COLO668 (cell line): ENCODE data around the gene ENAH.

ENCODE experiments used
- DNase-seq: peaks from one replicate; lab custom pipeline; 2025; ENCODE audit not compliant: unreplicated experiment; lab: John Stamatoyannopoulos, UW

The ENAH gene

DNA sequence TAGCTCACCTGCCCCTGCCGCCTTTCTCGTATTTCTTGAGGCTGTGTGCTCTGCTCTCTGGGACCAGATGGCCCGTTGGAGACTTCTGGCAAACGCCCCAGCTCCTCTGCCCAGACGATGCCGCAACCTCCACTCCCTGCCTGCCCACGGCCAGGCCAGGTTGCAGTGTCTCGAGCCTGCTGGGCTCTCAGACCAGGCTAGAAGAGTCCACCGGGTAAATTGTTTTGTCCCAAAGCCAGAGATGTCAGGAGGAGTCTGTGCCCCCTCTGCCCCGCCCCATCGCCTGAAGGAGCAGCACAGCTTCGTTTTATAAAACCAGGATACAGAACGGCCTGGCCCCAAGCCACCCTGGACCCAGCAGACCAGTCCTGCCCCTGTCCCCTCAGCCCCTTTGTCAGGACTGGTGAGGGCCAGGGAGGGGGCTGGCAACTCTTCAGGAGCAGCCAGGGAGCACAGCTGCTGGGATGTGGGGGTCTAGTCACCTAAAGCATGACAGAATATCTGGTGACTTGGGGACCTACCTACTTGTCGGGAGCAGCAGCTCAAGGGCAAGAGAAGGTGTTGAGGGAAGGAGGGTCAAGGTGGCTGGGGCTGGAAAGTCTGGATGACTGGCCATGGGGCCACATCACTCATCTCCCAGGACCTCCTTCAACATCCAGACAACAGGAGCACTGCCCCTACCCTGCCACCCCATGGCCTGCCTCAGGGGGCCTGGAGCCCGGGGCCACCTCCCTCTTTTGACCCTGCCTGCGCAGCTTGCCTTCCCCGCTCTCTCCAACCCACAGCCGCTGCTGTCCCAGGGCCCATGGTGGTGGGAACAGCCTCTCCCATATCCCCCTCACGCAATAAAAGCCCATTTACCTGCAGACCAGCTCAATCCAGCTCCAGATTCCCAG lies 191.1 kb downstream of the ENAH start:
- DNase-seq = peak; percentile 47

DNA sequence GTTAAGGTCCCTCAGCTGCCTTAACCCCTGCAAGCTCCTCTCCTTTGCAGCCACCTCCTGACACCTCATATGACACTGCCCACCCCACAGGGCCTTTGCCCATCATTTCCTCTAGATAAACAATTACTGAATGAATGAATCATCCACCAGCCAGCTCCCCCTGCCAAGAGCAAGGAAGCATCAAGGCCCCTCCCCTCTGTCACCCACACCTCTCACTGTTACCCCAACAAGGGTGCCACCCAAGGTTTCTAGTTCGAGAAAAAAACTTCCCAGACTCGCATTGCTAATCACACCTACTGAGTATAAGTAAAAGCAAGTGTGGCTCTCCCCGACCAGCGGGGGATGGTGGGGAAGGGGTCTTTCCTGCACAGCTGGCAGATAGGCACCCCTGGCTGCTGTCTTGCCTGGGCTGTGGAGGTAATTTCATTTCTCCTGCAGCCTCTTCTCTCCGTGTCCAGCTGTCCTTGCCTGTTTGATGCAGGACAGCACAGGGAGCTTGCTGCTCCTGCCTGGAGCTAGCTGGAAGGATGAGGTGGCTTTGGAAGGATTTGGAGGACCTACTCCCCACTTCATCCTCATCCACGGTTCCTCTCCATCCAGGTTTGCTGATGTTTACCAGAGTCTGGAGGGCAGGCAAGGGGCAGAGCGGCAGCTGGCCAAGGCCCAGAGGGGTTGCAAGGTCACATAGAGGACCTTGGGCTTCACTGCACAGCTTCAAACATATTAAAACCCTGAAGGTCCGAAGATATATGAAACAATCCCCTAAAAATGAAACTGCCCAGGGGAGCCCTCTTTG lies 192.0 kb downstream of the ENAH start:
- peak; percentile 34 for DNase-seq

DNA sequence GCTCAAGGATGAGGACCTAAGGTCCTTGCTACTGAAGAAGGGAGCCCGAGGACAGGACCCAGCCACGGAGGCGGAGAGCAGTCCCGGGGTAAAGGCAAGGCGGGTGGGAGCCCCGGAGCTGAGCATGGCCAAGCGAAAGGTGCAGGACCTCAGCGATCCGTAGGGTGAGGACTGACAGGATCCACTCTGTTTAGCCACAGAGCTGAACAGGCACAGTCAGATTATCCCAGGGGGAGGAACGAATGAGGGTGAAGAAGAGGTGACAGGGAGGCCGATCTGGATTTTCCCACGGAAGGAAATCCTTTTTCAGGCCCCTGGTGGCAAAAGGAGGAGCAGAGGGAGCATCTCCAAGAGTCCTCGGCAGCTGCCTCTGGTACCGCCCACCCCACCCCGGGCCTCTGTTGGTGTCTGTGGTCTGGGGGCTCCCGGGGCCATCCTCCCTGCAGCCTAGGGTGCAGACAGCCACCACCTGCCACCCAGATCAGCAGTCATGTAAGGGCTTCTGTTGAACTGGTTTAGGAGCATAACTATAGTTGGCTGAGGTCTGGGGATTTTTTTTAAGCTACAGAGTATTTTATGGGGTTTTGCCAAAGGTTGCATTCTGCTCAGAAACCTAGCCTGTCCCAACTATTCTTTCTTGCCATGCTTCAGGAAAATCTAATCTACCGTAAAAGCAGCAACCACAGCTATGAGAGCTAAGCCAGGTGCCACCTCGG lies 192.7 kb downstream of the ENAH start:
- DNase-seq = no peak

DNA sequence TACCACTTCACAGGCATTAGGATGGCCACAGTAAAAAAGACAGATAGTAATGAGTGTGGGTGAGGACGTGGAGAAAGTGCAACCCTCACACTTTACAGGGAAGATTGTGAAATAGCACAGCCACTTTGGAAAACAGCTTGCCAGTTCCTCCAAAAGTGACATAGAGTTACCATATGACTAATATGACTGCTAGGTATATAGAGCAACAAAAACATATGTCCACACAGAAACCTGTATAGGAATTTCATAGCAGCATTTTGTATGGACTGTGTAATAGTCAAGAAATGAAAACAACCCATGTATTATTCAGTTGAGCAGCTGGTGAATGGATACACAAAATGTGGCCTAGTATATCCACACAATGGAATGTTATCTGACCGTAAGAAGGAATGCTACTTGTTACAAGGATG lies 194.7 kb downstream of the ENAH start:
- DNase-seq = no peak

DNA sequence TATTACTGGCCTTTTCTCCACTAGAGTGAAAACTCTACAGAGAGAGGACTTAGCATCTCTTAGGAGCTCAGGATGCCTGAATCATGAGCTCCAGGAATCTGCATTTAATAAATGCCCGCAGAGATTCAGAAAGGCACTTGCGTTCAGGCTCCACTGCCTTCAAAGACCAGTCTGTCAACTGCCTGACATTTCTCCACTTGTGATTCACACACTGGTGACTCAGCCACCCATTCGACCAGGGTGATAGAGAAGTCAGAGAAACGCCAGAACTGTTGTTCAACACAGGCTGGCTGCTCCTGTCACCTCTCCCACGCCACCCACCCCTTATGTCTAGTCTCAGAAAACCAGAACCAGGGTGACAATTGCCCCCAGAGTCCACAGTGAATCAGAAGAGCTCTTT lies 198.2 kb downstream of the ENAH start:
- DNase-seq = peak; percentile 59

DNA sequence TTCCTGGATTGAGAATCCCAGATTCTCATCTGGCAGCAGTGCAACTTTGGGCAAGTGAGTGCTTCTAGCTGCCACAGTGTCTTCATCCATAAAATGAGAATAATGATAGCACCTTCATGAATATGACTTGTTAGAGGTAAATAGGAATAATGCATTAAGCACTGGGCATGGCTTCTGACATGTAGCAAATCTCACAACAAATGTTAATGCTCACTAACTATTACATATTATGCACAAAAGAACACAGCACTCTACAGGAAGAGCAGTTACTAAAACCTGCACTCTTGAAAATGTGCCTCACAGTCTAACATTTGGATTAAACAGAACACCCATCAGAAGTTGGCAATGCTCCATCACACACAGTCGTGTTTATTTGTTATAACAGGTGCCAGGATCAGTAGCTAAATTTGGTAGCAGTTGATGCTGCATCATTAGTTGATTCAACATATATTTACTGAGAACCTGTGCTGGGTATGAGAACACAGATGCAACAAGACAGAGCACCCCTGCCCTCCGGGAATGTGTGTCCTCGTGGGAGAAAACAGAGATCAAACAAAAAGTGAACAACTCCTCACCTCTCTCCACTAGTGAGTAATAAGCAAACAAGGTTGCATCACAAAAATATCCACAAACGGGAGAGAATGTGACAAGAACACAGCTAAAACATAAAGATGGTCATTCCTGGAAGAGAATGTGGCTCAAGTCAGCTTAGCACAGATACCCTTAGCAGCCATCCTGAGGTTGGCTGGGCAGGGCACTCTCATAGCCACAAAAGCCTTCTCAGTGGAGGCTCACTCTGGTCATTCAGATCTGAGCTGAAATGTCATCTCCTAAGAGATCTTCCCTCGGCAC lies 198.9 kb downstream of the ENAH start:
- peak; percentile 66 for DNase-seq

DNA sequence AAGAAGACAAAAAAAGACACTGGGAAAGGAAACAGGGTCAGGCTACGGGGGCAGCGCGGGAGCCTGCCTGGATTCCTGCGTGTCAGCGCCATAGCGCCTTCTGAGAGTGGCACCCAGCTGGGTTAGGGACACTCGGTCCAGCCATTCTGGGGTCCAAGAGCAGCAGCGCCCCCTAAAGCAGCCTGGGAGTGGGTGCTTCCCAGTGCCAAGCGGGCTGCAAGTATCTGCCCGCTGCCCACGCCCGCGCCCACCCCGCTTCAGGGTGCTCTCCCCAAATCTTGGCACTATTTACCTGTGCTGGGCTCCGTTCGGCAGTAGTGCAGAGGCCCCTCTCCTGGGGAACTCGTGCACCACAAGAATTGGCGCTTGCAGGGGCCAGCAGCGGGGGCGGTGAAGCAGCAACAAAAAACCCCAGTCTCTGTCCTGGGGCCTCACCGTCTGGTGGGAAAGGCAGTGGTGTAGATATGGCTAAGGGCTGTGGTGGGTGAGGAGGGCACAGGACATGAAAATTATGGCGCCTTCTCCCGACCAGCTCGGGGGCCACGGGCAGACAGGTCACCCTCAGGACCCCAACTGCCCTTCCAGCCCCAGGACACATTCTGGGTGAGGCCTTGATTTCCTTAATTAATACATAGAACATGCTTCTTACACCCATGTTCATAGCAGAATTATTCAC lies 200.9 kb downstream of the ENAH start:
- no peak for DNase-seq

DNA sequence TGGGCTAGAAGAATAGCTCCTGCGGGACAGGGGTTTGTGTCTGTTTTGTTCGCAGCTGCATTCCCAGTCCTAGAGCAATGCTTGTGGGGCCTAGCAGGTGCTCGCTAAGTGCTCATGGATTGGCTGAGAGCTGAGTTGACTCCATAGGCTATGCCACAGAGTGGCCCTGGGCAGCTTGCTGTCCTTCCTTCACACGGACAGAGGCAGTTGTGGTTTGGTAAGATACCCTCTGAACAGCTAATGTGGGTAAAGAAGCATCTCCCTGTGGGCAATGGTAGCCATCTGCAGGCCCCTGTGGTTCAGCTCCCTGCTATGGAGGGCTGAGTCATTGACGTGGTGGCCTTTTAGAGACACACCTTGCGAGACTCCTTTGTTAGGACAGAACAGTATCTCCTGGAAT lies 201.6 kb downstream of the ENAH start:
- DNase-seq = no peak

DNA sequence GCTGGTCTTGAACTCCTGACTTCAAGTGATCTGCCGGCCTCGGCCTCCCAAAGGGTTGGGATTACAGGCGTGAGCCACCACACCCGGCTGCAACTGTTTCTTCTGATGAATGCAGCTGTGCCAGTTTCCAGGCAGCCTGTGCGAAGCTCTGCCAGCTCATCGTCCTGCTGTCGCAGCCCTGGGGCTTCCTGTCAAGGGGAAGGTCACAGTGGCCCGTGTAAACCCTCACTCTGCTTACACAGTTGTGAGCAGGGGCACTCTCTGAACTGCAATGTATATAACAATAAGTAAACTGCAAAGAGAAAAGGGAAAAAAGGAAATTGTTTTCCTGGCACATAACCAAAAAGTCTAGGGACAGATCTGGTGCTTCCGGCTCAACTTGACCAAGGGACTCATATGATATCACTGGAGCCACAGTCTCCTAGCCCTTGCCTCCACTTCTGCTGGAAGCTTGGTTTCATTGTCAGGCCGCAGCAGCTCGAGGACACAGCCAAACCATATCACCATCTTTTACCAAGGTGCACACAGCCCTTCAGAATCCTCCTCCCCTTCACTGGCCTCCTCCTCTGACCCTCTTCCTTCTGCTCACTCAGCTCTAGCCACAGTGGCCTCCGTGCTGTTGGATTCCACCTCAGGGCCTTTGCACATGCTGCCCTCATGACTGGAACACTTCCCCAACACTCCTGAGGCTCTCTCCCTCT lies 202.3 kb downstream of the ENAH start:
- DNase-seq = no peak

DNA sequence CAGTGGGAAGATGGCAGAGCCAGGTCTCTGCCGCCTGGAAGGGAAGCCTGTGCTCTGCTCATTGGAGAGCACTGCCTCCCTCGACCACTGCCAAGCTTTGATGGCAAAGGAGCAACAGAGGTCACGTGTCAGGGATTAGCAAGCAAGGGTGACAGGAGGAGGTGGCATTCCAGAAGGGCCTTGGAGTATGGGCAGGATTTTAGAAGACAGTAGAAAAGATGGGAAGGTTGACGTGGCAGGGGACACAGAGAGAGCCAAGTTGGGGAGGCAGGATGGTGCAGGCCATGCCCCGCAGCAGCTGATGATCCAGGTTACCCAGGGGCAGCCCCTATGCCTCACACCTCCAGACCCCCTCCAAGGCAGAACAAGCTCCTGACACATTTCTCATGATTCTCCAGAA lies 203.1 kb downstream of the ENAH start:
- no peak for DNase-seq

DNA sequence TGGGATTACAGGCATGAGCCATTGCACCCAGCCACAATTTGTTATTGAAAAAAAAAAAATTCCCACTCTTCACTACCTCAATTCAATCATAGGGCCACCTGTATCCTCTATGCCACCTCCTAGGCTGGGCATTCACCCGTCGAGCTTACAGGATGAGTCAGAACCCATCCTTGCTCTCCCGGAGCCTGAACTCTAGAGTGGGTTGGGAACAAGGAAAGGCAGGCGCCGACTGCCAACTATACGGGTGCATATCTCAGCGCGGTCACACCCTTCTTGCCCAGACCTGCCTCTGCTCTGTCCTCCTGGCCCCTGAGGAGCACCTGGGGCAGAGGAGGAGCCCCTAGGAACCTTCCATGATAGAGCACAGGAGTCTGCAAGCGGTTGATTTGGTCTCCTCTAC lies 203.7 kb downstream of the ENAH start:
- DNase-seq = peak; percentile 33

DNA sequence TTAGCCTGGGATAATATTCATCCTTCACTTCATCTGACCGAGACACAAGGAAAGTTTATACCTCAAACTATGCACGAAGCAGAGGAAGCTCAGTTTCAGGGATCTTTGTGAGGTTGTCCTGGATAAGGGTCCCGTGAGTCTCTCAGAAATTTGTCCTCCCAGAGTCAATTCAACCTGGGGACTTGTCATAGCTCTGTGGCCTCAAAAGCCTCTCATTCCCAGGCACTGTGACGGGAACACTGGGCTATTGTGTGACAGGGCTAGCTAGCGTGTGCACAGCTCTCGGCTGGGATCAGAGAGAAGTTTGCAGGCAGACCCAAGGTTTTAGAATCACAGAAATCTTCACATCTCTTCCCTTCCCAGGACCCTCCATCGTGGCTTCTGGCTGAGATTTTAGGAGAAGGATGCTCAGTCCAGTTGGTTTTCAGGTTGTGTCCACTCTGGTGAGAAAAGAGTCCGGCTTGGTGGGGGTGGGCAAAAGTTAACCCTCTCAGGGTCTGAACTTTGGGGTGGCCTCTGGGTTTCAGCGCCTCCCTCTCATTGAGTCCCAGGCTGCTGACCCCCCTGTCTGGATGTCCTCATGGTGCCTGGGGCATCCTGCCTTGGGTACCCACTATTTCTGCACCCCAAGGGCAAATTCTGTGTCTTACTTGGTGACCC lies 204.6 kb downstream of the ENAH start:
- DNase-seq = no peak

DNA sequence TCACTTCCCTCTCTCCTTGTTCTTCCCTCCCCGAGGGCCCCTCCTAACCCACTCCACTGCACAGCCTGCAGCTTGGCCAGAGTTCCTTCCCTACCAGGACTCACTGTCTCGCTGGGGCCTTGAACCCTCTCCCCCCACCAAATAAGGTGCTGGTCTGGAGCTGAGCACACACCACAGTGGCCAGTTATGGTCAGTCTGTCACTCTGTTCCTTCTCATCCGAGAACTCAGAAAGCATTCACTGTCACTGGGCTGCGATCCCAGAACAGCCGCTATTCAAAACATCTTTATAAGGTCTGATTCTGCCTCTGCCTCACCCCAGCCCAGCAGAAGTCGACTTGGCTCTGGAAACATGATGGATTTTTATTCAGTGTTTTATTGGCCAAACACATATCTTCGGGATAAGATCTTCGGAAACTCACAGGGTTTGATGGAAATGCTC lies 205.3 kb downstream of the ENAH start:
- no peak for DNase-seq

DNA sequence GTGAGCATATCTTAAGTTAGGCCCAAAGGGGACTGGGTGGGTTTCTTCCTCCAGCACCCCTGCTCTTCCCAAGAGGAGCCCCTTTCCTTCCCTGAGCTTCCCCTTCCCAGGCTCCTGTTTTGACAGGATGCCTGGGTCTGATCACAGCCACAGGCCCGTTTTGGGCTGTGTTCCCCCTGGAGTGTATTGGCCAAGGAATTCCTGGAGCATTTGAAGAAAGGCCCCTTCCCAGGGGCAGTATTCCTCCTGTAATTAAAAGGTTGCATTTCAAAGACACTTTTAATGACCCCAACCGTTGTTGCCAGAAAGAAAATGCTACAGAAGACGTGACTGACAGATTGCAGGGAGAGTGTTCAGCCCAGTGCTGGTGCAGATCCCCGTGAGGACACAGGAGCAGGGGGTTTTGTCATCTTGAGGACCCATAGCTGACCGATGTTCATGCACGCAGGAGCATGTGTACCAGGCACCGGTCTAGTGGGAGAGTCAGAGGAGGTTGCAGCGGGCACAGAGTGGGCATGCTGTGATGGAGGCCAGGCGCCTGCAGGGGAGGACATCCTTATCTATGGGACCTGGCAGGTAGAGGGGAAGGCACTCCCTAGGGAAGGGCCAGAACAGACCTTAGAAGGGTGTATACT lies 205.8 kb downstream of the ENAH start:
- no peak for DNase-seq

DNA sequence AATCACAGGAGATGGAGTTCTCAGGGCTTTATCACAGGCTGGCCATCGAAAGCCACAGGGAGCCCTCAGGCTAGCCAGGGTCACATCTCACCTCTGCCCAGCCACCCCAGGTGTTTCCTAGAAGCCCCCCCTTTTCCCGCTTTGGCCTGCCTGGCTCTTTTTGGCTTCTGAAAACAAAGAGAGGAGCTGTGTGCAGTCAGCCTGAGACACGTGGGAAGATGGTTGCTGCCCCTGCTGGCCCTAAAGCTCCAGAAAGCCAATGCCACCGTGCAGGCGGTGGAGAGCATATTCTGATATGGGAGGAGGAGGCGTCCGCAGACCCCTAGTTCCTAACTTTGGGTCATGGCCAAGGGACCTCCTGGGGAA lies 206.3 kb downstream of the ENAH start:
- DNase-seq = no peak

DNA sequence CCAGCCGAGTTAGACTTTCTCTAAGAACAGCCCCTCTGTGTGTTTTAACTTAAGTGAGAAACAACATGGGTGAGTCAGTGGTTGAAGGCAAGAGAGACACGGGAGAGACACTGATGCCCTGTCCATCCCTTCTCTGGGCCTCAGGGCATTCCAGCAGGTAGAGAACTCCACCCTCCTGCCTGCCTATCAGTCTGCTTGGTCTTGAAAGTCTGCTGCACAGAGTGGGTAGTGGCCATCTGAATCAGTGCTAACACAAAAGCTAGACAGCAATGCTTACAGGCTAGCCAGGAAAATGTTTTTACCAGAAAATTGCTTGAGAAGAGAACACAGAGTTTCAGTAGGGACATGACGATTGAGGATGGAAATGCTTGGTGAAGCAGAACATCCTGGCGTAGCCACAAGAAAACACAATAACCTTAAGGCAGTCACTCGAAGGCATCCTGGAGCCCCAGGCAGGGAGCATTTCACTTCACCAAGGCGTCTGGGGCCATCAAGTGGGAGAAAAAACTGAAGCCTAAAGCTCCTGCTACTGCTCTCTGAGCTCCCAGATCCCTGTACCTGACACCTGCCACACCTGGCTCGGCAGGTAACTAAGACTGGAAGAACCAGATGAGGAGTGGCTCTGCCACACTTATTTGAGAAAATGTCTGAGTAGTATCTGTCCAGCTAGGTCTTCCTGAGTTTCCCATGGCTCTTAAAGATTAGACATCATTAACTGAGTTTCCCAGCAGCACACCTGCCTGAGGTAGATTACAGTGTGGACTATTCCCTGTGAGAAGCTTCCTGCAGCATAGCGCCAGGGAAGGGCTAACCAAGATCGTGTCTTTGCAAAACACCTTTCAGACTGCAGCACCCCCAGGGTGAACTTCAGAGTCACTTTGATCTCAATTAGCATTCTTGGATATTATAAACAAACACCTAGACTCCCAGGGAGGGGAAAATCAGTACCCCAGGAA lies 207.0 kb downstream of the ENAH start:
- DNase-seq = peak; percentile 43

DNA sequence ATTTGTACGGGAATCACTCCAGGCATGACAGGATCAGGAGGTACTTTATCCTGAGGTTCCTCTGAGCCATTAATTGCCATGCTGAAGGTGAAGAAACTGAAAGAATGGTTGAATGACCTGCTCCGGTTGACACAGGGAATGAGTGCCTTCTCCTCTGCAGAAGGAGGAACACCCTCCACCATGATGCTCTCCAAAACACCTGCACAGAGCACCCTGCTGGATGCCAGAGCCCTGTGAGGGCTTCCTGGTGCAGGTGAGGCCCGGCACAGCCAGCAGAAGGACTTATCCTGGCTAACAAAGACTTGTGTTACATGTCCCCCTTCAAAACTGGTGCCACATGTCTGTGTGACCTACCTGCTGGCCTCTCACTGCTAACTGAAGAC lies 210.8 kb downstream of the ENAH start:
- peak; percentile 52 for DNase-seq
